Stimulated activated CD4-positive, alpha-beta T cell treated with anti-CD3 and anti-CD28 coated beads, Interleukin-15, amount 100 ng/mL, for 24 hours (primary cell): ENCODE data around the gene MEIS2.

Source experiments
- DNase-seq: peaks from one replicate; pipeline ENCODE4 v3.0.0-alpha.2; 2020

The MEIS2 gene

GRCh38 chr15:36888011-36888992, 212.0 kb downstream of the MEIS2 start:
- no peak for DNase-seq

- DNase-seq = no peak
Measured at GRCh38 chr15:36887214-36887961, 213.0 kb downstream of the MEIS2 start.

GRCh38 chr15:36886701-36887100, 213.6 kb downstream of the MEIS2 start:
- DNase-seq = no peak

- no peak for DNase-seq
Measured at GRCh38 chr15:36886191-36886590, 214.2 kb downstream of the MEIS2 start.

GRCh38 chr15:36885771-36886170, 214.6 kb downstream of the MEIS2 start:
- no peak for DNase-seq

- DNase-seq = no peak
Measured at GRCh38 chr15:36884936-36885635, 215.3 kb downstream of the MEIS2 start.

- no peak for DNase-seq
Measured at GRCh38 chr15:36884518-36884875, 215.9 kb downstream of the MEIS2 start.

- peak; percentile 83 for DNase-seq
Measured at GRCh38 chr15:36883713-36884517, 216.4 kb downstream of the MEIS2 start.

GRCh38 chr15:36882487-36883131, 217.7 kb downstream of the MEIS2 start:
- no peak for DNase-seq

- no peak for DNase-seq
Measured at GRCh38 chr15:36882056-36882455, 218.3 kb downstream of the MEIS2 start.

GRCh38 chr15:36881516-36881915, 218.8 kb downstream of the MEIS2 start:
- no peak for DNase-seq

- no peak for DNase-seq
Measured at GRCh38 chr15:36880913-36881460, 219.4 kb downstream of the MEIS2 start.

- DNase-seq = no peak
Measured at GRCh38 chr15:36880224-36880912, 220.0 kb downstream of the MEIS2 start.

- DNase-seq = no peak
Measured at GRCh38 chr15:36879568-36880222, 220.7 kb downstream of the MEIS2 start.

- DNase-seq = no peak
Measured at GRCh38 chr15:36878684-36879262, 221.6 kb downstream of the MEIS2 start.

- DNase-seq = no peak
Measured at GRCh38 chr15:36877796-36878683, 222.3 kb downstream of the MEIS2 start.

- DNase-seq = no peak
Measured at GRCh38 chr15:36877294-36877693, 223.1 kb downstream of the MEIS2 start.

GRCh38 chr15:36875740-36876334, 224.5 kb downstream of the MEIS2 start:
- no peak for DNase-seq

- DNase-seq = no peak
Measured at GRCh38 chr15:36874930-36875329, 225.4 kb downstream of the MEIS2 start.
